ENCODE data around the gene NOL7.

GRCh38 chr6:13633343-13633742 lies 18.2 kb downstream of the NOL7 start:
- TF ChIP-seq EZH2 (IDR thresholded peaks at IDR 0.05; ENCODE audit: low read depth) (no peak), CTCF (conservative IDR thresholded peaks at IDR 0.05) (no peak)

Data from PC-9 (cell line).